GM12878 (cell line): Measurements from ENCODE around the gene PRKRA. TPM values are rescaled to one million over a fixed set of nuclear protein-coding genes. Genes with fewer than 3 reads are reported as not detected.

Experiments
- ATAC-seq: fragments of 200-7000 bp; cut with Tn5 transposase; 3 replicates; pipeline ENCODE4 v1.9.1; 2020; ENCODE audit warnings: mild to moderate bottlenecking, moderate library complexity
- BruUV-seq: library from RNA; stranded (reverse); fragments of 400-500 nt; replicated peaks from 2 replicates; lab custom pipeline; 2021; lab: Mats Ljungman, UMichigan
- CTCF ChIA-PET: fragments of 300-600 bp; sonication (Branson Sonifier 250); formaldehyde crosslinking; extraction: SDS; loops from one replicate; lab custom pipeline; 2021; ENCODE audit warnings: inconsistent platforms; lab: Yijun Ruan, JAX
- POLR2A ChIA-PET: fragments of 350-600 bp; formaldehyde crosslinking; extraction: SDS; loops from one replicate; lab custom pipeline; 2021; ENCODE audit warnings: inconsistent platforms; lab: Charles Lee
- RAD21 ChIA-PET: fragments of 300-600 bp; sonication (Branson Sonifier 250); formaldehyde crosslinking; loops from one replicate; lab custom pipeline; 2023; ENCODE audit warnings: antibody characterized with exemption; ENCODE audit not compliant: unreplicated experiment; lab: Charles Lee
- SMC1A ChIA-PET: fragments of 300-600 bp; sonication (Branson Sonifier 250); formaldehyde crosslinking; loops from one replicate; lab custom pipeline; 2023; ENCODE audit not compliant: unreplicated experiment, uncharacterized antibody; lab: Charles Lee
- DNase-seq: peaks from one replicate; pipeline ENCODE4 v3.0.0-alpha.2; 2011; ENCODE audit warnings: low read depth, low spot score
- FAIRE-seq: peaks from 3 replicates; lab custom pipeline; 2011; peaks lifted over from hg19 to GRCh38; lab: Jason Lieb, UNC
- H2AFZ ChIP-seq: 2 replicates; pipeline ENCODE4 v1.6.0; 2011; ENCODE audit warnings: low read depth, low read length, control low read depth; ENCODE audit not compliant: control insufficient read depth
- H3K27ac ChIP-seq: 2 replicates; pipeline ENCODE4 v1.5.1; 2011; ENCODE audit warnings: control low read depth; ENCODE audit not compliant: control insufficient read depth, insufficient read depth
- H3K27me3 ChIP-seq, 2 experiments: replicated peaks in 1 of 2; 2 replicates each; pipeline versions ENCODE4 v1.6.0 to v1.6.1; 2011; ENCODE audit warnings: low read length in 1 of 2; ENCODE audit not compliant: control insufficient read depth in 2 of 2, insufficient read depth in 2 of 2
- H3K36me3 ChIP-seq, 2 experiments: 2 replicates each; pipeline ENCODE4 v1.5.1; 2011; ENCODE audit warnings: low read length in 1 of 2; ENCODE audit not compliant: control insufficient read depth in 2 of 2, insufficient read depth in 2 of 2
- H3K4me1 ChIP-seq: 2 replicates; pipeline ENCODE4 v1.6.1; 2011; ENCODE audit warnings: mild to moderate bottlenecking, low read length, moderate library complexity, mixed read lengths; ENCODE audit not compliant: control insufficient read depth, insufficient read depth
- H3K4me2 ChIP-seq: 2 replicates; pipeline ENCODE4 v1.6.0; 2011; ENCODE audit warnings: control low read depth; ENCODE audit not compliant: control insufficient read depth, insufficient read depth
- H3K4me3 ChIP-seq: fragments of 200-600 bp; sonication (generic); 2 replicates; pipeline ENCODE4 v1.5.1; 2016
- H3K79me2 ChIP-seq: 2 replicates; pipeline ENCODE4 v1.6.0; 2011; ENCODE audit warnings: low read length; ENCODE audit not compliant: control insufficient read depth, insufficient read depth
- H3K9ac ChIP-seq: 2 replicates; pipeline ENCODE4 v1.8.0; 2011; ENCODE audit warnings: low read length, control low read depth, mixed read lengths; ENCODE audit not compliant: control insufficient read depth, insufficient read depth
- H3K9me3 ChIP-seq: replicated peaks from 3 replicates; pipeline ENCODE4 v1.5.1; 2011; ENCODE audit warnings: mild to moderate bottlenecking, low read length; ENCODE audit not compliant: control insufficient read depth, insufficient read depth
- H4K20me1 ChIP-seq: 2 replicates; pipeline ENCODE4 v1.6.0; 2011; ENCODE audit not compliant: control insufficient read depth, insufficient read depth
- BACH1 ChIP-seq: fragments of 450-650 bp; IDR thresholded peaks from 2 replicates; pipeline ENCODE4 v1.6.1; 2017; ENCODE audit warnings: mild to moderate bottlenecking, borderline replicate concordance
- BCL11A ChIP-seq: IDR thresholded peaks from 2 replicates; pipeline ENCODE4 v1.6.1; 2011; ENCODE audit warnings: low read depth, low read length
- BHLHE40 ChIP-seq, 2 experiments: fragments of 450-650 bp in 1 of 2; IDR thresholded peaks; 2 replicates each; pipeline ENCODE4 v1.6.1; 2011 to 2017; ENCODE audit warnings: low read depth in 2 of 2, borderline replicate concordance in 1 of 2, improper control_type of control experiment in 1 of 2, low read length in 1 of 2, mild to moderate bottlenecking in 1 of 2
- CBFB ChIP-seq: IDR thresholded peaks from 2 replicates; pipeline ENCODE4 v1.6.1; 2016; ENCODE audit warnings: antibody characterized with exemption, low read depth
- CBX5 ChIP-seq: sonication (generic); IDR thresholded peaks from 2 replicates; pipeline ENCODE4 v1.6.1; 2016; ENCODE audit warnings: low read depth, moderate library complexity, mild to moderate bottlenecking, inconsistent platforms
- DPF2 ChIP-seq: fragments of 450-650 bp; IDR thresholded peaks from 2 replicates; pipeline ENCODE4 v1.6.1; 2017; ENCODE audit warnings: mild to moderate bottlenecking
- EP300 ChIP-seq, 2 experiments: fragments of 150-350 bp in 1 of 2; IDR thresholded peaks; 2 replicates each; pipeline ENCODE4 v1.6.1; 2011 to 2012; ENCODE audit warnings: low read depth in 2 of 2, low read length in 2 of 2, borderline replicate concordance in 1 of 2, improper control_type of control experiment in 1 of 2, inconsistent platforms in 1 of 2; ENCODE audit not compliant: control insufficient read depth in 1 of 2
- GABPA ChIP-seq: IDR thresholded peaks from 2 replicates; pipeline ENCODE4 v1.6.1; 2014; ENCODE audit warnings: antibody characterized with exemption, low read depth, mild to moderate bottlenecking, inconsistent platforms
- IRF4 ChIP-seq: IDR thresholded peaks from 2 replicates; pipeline ENCODE4 v1.6.1; 2011; ENCODE audit warnings: low read depth, low read length
- MYB ChIP-seq: fragments of 150-350 bp; IDR thresholded peaks from 2 replicates; pipeline ENCODE4 v1.6.1; 2014; ENCODE audit warnings: mild to moderate bottlenecking, low read depth, low read length, borderline replicate concordance
- NFYA ChIP-seq: IDR thresholded peaks from 2 replicates; pipeline ENCODE4 v1.6.1; 2011; ENCODE audit warnings: low read depth, mild to moderate bottlenecking, low read length, improper control_type of control experiment, borderline replicate concordance
- NRF1 ChIP-seq: conservative IDR thresholded peaks from 2 replicates; pipeline ENCODE4 v1.6.1; 2011; ENCODE audit warnings: mild to moderate bottlenecking, low read depth, low read length, improper control_type of control experiment
- RAD51 ChIP-seq: fragments of 450-650 bp; IDR thresholded peaks from 2 replicates; pipeline ENCODE4 v1.6.1; 2016; ENCODE audit warnings: moderate library complexity, mild to moderate bottlenecking, inconsistent platforms
- RELA ChIP-seq: fragments of 450-650 bp; IDR thresholded peaks from 2 replicates; pipeline ENCODE4 v1.8.0; 2014; ENCODE audit warnings: borderline replicate concordance; ENCODE audit not compliant: partially characterized antibody
- RUNX3 ChIP-seq: IDR thresholded peaks from 2 replicates; pipeline ENCODE4 v1.6.1; 2012; ENCODE audit warnings: low read length, inconsistent platforms
- SMARCA5 ChIP-seq: fragments of 450-650 bp; IDR thresholded peaks from 2 replicates; pipeline ENCODE4 v1.6.1; 2017; ENCODE audit warnings: mild to moderate bottlenecking
- SRF ChIP-seq, 2 experiments: IDR thresholded peaks; 2 replicates each; pipeline ENCODE4 v1.6.1; 2011; ENCODE audit warnings: low read depth in 2 of 2, low read length in 2 of 2, mild to moderate bottlenecking in 1 of 2, moderate library complexity in 1 of 2
- TAF1 ChIP-seq: IDR thresholded peaks from 2 replicates; pipeline ENCODE4 v1.6.1; 2011; ENCODE audit warnings: mild to moderate bottlenecking, low read depth, low read length, borderline replicate concordance
- ZNF207 ChIP-seq: fragments of 450-650 bp; IDR thresholded peaks from 2 replicates; pipeline ENCODE4 v1.6.1; 2014; ENCODE audit warnings: antibody characterized with exemption, mild to moderate bottlenecking, borderline replicate concordance
- ZNF217 ChIP-seq: fragments of 450-650 bp; IDR thresholded peaks from 2 replicates; pipeline ENCODE4 v1.6.1; 2017; ENCODE audit warnings: antibody characterized with exemption, mild to moderate bottlenecking
- ZSCAN29 ChIP-seq: fragments of 450-650 bp; IDR thresholded peaks from 2 replicates; pipeline ENCODE4 v1.6.1; 2017; ENCODE audit warnings: mild to moderate bottlenecking, moderate library complexity
- ZZZ3 ChIP-seq: IDR thresholded peaks from 2 replicates; pipeline ENCODE4 v1.6.1; 2011; ENCODE audit warnings: low read depth; ENCODE audit not compliant: control insufficient read depth, insufficient read length
- WGBS: methylation state at CpG from one replicate; pipeline ENCODE4 v1.1.6; 2016; ENCODE audit warnings: low lambda C conversion rate; ENCODE audit not compliant: insufficient replicate concordance, insufficient coverage; ENCODE audit errors: missing lambda C conversion rate; 5-methylcytosine and 5-hydroxymethylcytosine counted together
- in situ Hi-C: fragments of 300-500 bp; cut with MboI; formaldehyde crosslinking; loops from 9 replicates; pipeline ENCODE4 v1.14.3; 2018; ENCODE audit warnings: mixed read lengths
- intact Hi-C: fragments of 100-400 bp; cut with micrococcal nuclease; formaldehyde crosslinking; loops from one replicate; pipeline ENCODE4 v1.14.2; 2022; ENCODE audit not compliant: unreplicated experiment
- polyA plus RNA-seq, 11 experiments: library from polyadenylated mRNA; depleted of rRNA in 4 of 11; unstranded in 6 of 11; stranded (reverse) in 5 of 11; fragments of >200 nt; fragmentation: Nextera tagmentation in 4 of 11; fragmentation: Illumina TruSeq in 1 of 11; extraction: Ambion mirVana in 4 of 11; extraction: Trizol in 1 of 11; gene quantifications; 1 replicate in 1 of 11; 2 replicates in 10 of 11; pipeline versions ENCODE4 v1.2.1 to v1.2.3, GENCODE V29; 2011 to 2016; ENCODE audit warnings: inconsistent platforms in 2 of 11, missing spikeins in 2 of 11, low read depth in 1 of 11
- total RNA-seq, 4 experiments: library from RNA; depleted of rRNA in 3 of 4; stranded (reverse); fragments of >200 nt in 3 of 4; fragmentation: Illumina TruSeq in 1 of 4; extraction: Trizol in 1 of 4; gene quantifications; 2 replicates each; pipeline versions ENCODE4 v1.2.1 to v1.2.3, GENCODE V29; 2013 to 2021
- TF ChIP-seq, protein P1 (sequence below): fragments of 450-650 bp; IDR thresholded peaks from 2 replicates; pipeline ENCODE4 v1.6.1; 2016; ENCODE audit warnings: mild to moderate bottlenecking
- TF ChIP-seq, protein P2 (sequence below): fragments of 450-650 bp; IDR thresholded peaks from 2 replicates; pipeline ENCODE4 v1.6.1; 2017; ENCODE audit warnings: borderline replicate concordance

PRKRA gene
- total and polyA plus RNA-seq, 10 of the 15 experiments (the other 5 are each of a cell fraction or from before 2014, with no cell fraction given) = 19.1 to 75.6 (median 51.7) TPM

DNA sequence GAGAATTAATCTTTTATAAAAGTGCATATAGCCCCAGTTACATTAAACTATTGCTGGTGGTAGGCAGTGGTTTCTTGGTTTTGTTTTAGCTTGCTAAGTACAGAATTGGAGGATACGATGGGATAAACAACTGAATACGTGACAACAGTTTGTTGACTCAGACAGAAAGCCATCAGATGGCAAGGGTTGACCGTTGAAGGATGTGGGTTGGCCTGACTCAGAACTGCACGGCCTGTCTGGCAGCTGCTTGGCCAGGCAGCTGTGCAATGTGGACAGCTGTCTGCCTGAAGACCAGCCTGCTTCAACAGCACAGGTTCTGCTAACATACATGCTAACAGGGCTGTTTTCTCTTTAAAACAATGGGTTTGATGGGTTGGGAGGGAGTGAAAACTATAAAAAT, 46.6 kb downstream of the PRKRA start:
- intact Hi-C loops (loop anchor here (1.0 to 5.0 kb wide), 2 partner anchors 9 to 128 kb away; no protein-coding TSS in a partner anchor), in situ Hi-C loops (no loop called here)
- POLR2A ChIA-PET = interaction anchor here (0.6 to 5.9 kb wide), 8 partner anchors 9 to 290 kb away, joined by 3 to 64 read pairs (median 4); partner anchors contain the start of genes PJVK and PRKRA
- H3K36me3 ChIP-seq = no peaks in the 10 kb centered on the region
- DNase-seq = peak; percentile 95
- peaks cover 24% of the 10 kb centered on the region for H3K4me1 ChIP-seq
- under 1% methylated on average over 4 of the region's 4 CpGs for WGBS
- no TSS peak for BruUV-seq
- peak overlapping the region; percentile 36; the same call in 1 of the 2 replicates for H3K4me3 ChIP-seq
- no peaks in the 10 kb centered on the region for H3K79me2 ChIP-seq
- H3K27ac ChIP-seq = peak overlapping the region; percentile 64
- H4K20me1 ChIP-seq = no peaks in the 10 kb centered on the region
- H2AFZ ChIP-seq = peak overlapping the region; percentile 55
- H3K9ac ChIP-seq = peak overlapping the region; percentile 17
- peak overlapping the region; percentile 92 for H3K4me2 ChIP-seq
- peak; percentile 99 for FAIRE-seq
- no peaks in the 10 kb centered on the region for H3K9me3 ChIP-seq
- RAD21 ChIA-PET = interaction anchor here (0.9 to 7.3 kb wide), 6 partner anchors 10 to 292 kb away, joined by 3 to 162 read pairs (median 6); partner anchors contain the start of genes PJVK, PRKRA and RBM45
- ATAC-seq = peak; percentile 99
- SMC1A ChIA-PET = interaction anchor here (1.0 to 18.1 kb wide), 6 partner anchors 9 to 126 kb away, joined by 3 to 454 read pairs (median 10); partner anchors contain the start of genes PJVK and PRKRA
- H3K27me3 ChIP-seq = no peaks in the 10 kb centered on the region
- CTCF ChIA-PET = interaction anchor here (0.9 to 19.4 kb wide), 6 partner anchors 9 to 296 kb away, joined by 3 to 702 read pairs (median 3); partner anchors contain the start of genes PJVK and PRKRA
- TF ChIP-seq, protein P1, sequence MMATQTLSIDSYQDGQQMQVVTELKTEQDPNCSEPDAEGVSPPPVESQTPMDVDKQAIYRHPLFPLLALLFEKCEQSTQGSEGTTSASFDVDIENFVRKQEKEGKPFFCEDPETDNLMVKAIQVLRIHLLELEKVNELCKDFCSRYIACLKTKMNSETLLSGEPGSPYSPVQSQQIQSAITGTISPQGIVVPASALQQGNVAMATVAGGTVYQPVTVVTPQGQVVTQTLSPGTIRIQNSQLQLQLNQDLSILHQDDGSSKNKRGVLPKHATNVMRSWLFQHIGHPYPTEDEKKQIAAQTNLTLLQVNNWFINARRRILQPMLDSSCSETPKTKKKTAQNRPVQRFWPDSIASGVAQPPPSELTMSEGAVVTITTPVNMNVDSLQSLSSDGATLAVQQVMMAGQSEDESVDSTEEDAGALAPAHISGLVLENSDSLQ = peak; percentile 78
- peak; percentile 48; the same call in 1 of the 2 replicates for TF ChIP-seq ZNF217
- TF ChIP-seq GABPA = peak; percentile 64
- peak; percentile 73; the same call in 1 of the 2 replicates for TF ChIP-seq CBFB
- no peak for TF ChIP-seq NRF1
- TF ChIP-seq RELA = no peak
- TF ChIP-seq, protein P2, sequence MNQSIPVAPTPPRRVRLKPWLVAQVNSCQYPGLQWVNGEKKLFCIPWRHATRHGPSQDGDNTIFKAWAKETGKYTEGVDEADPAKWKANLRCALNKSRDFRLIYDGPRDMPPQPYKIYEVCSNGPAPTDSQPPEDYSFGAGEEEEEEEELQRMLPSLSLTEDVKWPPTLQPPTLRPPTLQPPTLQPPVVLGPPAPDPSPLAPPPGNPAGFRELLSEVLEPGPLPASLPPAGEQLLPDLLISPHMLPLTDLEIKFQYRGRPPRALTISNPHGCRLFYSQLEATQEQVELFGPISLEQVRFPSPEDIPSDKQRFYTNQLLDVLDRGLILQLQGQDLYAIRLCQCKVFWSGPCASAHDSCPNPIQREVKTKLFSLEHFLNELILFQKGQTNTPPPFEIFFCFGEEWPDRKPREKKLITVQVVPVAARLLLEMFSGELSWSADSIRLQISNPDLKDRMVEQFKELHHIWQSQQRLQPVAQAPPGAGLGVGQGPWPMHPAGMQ = no peak
- TF ChIP-seq ZSCAN29 = peak; percentile 67
- peak; percentile 97 for TF ChIP-seq DPF2
- TF ChIP-seq IRF4 = peak; percentile 99
- peak; percentile 98 for TF ChIP-seq RUNX3
- TF ChIP-seq ZNF207 = no peak
- TF ChIP-seq BCL11A = peak; percentile 99
- no peak for TF ChIP-seq ZZZ3
- 0 out of 2 replicates have a peak, but pooled peaks have one; percentile 21 for TF ChIP-seq RAD51
- 0 out of 2 replicates have a peak, but pooled peaks have one; percentile 33 for TF ChIP-seq TAF1
- peak; percentile 86; the same call in 1 of the 2 replicates for TF ChIP-seq CBX5
- TF ChIP-seq SRF (IDR thresholded peaks at IDR 0.05; ENCODE audit: low read depth in 2 of 2, low read length in 2 of 2) = peak in 1 of 2 experiments; percentile 65; a peak in 1 of 4 replicates
- TF ChIP-seq BACH1 = peak; percentile 80; the same call in 1 of the 2 replicates
- peak; percentile 99 to 100 for TF ChIP-seq EP300 (IDR thresholded peaks at IDR 0.05; ENCODE audit: borderline replicate concordance in 1 of 2, control insufficient read depth in 1 of 2, low read depth in 2 of 2, low read length in 2 of 2)
- no peak for TF ChIP-seq SMARCA5
- TF ChIP-seq BHLHE40 (IDR thresholded peaks at IDR 0.05; ENCODE audit: borderline replicate concordance in 1 of 2, low read depth in 2 of 2, low read length in 1 of 2) = peak; percentile 71 to 85
- peak; percentile 100 for TF ChIP-seq MYB
- no peak for TF ChIP-seq NFYA
